WERI-Rb-1 (cell line): Measurements from ENCODE around the gene CLMP.

ENCODE experiments used
- DNase-seq: peaks from one replicate; pipeline ENCODE4 v3.0.0-alpha.2; 2020
- H3K27ac ChIP-seq: fragments of 250-450 bp; sonication (Bioruptor Pico); 2 replicates; pipeline ENCODE4 v1.5.1; 2020; ENCODE audit warnings: mild to moderate bottlenecking, moderate library complexity
- H3K27me3 ChIP-seq: fragments of 250-450 bp; sonication (Bioruptor Pico); 2 replicates; pipeline ENCODE4 v1.5.1; 2021; ENCODE audit warnings: mild to moderate bottlenecking, low read depth, moderate library complexity; ENCODE audit not compliant: insufficient read depth, severe bottlenecking
- H3K36me3 ChIP-seq: fragments of 250-450 bp; sonication (Bioruptor Pico); 2 replicates; pipeline ENCODE4 v1.5.1; 2020; ENCODE audit warnings: mild to moderate bottlenecking, moderate library complexity
- H3K4me3 ChIP-seq: 2 replicates; pipeline ENCODE4 v1.5.1; 2011; ENCODE audit warnings: low read depth, mild to moderate bottlenecking, control low read depth, low read length
- H3K9me3 ChIP-seq: fragments of 250-450 bp; sonication (Bioruptor Pico); 2 replicates; pipeline ENCODE4 v1.5.1; 2021; ENCODE audit warnings: mild to moderate bottlenecking, moderate library complexity; ENCODE audit not compliant: severe bottlenecking
- TF ChIP-seq, protein P1 (sequence below): IDR thresholded peaks from 2 replicates; pipeline ENCODE4 v1.5.1; 2011; ENCODE audit warnings: low read depth, mild to moderate bottlenecking, control low read depth, inconsistent platforms, low read length

The CLMP gene

DNA sequence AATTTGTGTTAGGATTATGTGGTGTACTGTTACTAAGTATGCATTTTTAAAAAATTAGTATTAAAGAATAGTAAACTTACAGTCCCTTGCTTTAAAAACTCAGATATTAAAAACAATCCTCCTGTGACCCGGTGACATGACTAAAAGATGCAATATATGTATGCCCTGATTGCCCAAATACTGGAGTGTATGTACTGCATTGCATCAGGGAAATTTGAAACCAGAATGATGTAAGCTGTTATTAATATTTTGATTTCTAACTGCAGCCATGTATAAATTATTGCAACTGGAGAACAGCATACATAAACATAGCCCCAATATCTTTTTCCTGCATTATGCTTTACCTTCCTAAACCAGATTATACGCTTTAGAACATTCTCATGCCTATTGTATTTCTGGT, 129.4 kb downstream of the CLMP start:
- no peak overlapping the region for H3K4me3 ChIP-seq
- no peak for DNase-seq
- TF ChIP-seq, protein P1, sequence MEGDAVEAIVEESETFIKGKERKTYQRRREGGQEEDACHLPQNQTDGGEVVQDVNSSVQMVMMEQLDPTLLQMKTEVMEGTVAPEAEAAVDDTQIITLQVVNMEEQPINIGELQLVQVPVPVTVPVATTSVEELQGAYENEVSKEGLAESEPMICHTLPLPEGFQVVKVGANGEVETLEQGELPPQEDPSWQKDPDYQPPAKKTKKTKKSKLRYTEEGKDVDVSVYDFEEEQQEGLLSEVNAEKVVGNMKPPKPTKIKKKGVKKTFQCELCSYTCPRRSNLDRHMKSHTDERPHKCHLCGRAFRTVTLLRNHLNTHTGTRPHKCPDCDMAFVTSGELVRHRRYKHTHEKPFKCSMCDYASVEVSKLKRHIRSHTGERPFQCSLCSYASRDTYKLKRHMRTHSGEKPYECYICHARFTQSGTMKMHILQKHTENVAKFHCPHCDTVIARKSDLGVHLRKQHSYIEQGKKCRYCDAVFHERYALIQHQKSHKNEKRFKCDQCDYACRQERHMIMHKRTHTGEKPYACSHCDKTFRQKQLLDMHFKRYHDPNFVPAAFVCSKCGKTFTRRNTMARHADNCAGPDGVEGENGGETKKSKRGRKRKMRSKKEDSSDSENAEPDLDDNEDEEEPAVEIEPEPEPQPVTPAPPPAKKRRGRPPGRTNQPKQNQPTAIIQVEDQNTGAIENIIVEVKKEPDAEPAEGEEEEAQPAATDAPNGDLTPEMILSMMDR, result no peak
- no peak overlapping the region for H3K27ac ChIP-seq
- H3K36me3 ChIP-seq, result peaks cover 30% of the 10 kb centered on the region
- H3K9me3 ChIP-seq, result no peaks in the 10 kb centered on the region
- H3K27me3 ChIP-seq, result no peaks in the 10 kb centered on the region

DNA sequence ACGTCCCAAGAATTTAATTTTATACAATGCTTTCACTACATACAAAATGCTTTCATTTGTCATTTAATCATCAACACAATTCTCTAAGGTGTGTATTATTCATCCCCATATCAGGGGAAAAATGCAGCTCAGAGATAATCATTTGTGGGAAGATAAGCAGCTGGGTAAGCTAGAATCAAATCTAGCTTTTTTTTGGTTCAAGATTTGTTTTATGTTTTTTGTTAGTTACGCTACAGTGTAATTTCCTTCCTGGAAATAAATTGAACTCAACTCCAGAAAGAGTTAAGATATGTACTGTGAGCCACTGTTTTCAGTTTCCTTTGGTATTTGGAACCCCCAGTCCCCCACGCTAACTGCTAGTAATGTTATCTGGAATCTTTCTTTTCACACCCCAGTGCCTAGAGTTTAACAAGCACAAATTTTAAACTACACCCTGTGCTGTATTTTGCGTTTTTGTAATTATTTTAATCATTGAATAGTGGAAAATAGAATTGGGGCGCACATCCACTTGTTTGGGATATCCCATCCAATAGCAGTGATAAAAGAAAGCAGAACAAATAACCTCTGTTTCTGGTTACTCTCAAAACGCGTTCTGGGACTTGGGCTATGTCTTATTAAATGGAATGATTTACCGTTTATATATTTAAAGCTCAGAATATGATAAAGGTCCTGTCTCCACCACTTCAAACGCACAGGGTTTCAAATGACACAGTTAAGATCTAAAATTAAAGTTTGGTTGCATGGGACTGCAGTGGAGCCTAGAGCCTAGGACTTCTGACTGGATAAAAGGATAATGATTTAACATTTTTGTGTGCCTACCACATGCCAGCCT, 131.0 kb downstream of the CLMP start:
- no peak for DNase-seq
- TF ChIP-seq, protein P1, result no peak
- H3K9me3 ChIP-seq, result no peaks in the 10 kb centered on the region

DNA sequence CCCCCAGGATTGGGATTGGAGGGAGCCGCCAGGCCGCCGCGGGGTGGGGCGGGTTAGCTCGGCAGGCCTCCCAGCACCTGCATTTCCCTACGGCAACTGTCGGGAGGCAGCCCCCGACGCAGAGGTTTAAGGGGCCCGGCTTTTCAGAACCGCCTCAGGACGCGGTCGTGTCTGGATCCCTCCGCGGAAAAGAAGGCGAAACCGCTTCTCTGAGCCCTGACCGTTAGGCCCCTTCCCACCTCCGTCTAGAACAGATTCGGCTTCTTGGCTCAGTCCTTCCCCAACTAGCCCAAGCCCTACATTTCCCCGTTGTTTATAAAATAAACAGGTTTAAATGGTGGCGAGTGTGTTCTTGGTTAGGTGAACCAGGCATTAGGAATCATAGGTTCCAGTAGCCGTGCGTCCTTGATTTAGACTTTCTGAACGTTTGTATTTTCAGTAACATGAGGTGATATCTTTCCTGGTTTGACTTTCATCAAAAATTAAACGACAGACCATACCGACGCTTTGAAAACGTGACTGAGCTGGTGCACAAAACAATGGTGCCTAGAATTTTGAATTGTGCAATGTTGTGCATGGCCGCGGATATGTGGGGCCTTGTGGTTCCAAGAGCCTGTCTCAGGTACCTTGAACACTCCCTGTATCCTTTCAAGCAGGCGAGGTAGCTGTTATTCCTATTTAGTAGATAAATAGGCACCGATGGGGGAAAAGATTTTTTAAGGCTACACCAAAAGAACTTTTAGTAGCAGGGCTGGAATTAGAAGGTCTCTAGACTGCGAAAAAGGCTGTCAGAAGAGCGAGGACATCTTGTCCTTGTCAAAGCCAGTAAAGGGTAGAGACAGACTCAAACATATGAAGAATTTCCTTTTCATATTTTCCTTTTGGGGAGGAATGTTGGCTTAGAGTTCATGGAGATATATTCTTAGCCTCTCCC, 131.9 kb downstream of the CLMP start:
- Histone ChIP-seq H3K36me3 (peaks cover 55% of the 10 kb centered on the region), H3K27ac (peak overlapping the region; percentile 99), H3K4me3 (peak overlapping the region; percentile 99), H3K9me3 (no peaks in the 10 kb centered on the region), H3K27me3 (no peaks in the 10 kb centered on the region)
- no peak for DNase-seq
- TF ChIP-seq, protein P1, result no peak

More for the DNA sequence above, 131.0 kb downstream of the CLMP start:
- Histone ChIP-seq H3K36me3 (peaks cover 46% of the 10 kb centered on the region), H3K27ac (peak overlapping the region; percentile 99), H3K27me3 (no peaks in the 10 kb centered on the region), H3K4me3 (peak overlapping the region; percentile 99)

DNA sequence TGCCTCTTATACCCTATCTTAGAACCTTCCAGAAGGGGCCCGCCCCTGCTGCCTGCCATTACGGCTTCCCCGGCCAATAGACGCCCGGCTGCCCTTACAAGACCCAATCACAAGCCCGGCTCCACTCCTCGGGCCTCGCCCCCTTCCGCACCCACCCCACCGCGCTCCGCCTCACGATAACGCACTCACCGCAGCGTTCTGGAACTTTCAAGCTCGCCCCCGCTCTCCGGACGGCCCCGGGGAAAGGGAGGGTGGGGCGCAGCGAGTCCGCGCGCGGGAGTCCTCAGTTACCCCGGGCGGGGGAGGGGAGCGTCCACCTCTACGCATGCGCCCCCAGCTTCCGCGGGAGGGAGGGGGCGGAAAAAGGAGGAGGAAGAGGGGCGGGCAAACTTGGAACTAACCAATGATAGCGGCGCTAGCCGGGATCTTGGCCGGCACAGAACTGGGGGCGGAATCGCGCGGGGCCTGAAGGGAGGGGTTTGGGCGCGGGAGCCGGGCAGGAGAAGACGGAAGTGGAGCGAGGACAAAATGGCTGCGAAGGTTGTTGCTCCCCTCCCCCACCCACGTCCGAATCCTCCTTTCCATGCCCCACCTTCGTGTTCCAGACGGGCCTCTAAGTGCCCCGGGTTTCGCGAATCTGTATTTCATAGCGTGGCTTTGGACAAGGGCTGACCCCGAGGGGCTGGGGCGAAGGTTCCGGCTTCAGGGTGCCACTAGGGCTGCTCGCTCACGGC, 132.7 kb downstream of the CLMP start:
- peaks cover 63% of the 10 kb centered on the region for H3K36me3 ChIP-seq
- TF ChIP-seq, protein P1, result no peak
- peak overlapping the region; percentile 99 for H3K27ac ChIP-seq
- no peaks in the 10 kb centered on the region for H3K9me3 ChIP-seq
- peak overlapping the region; percentile 99 for H3K4me3 ChIP-seq
- no peaks in the 10 kb centered on the region for H3K27me3 ChIP-seq
- DNase-seq, result peak; percentile 99

DNA sequence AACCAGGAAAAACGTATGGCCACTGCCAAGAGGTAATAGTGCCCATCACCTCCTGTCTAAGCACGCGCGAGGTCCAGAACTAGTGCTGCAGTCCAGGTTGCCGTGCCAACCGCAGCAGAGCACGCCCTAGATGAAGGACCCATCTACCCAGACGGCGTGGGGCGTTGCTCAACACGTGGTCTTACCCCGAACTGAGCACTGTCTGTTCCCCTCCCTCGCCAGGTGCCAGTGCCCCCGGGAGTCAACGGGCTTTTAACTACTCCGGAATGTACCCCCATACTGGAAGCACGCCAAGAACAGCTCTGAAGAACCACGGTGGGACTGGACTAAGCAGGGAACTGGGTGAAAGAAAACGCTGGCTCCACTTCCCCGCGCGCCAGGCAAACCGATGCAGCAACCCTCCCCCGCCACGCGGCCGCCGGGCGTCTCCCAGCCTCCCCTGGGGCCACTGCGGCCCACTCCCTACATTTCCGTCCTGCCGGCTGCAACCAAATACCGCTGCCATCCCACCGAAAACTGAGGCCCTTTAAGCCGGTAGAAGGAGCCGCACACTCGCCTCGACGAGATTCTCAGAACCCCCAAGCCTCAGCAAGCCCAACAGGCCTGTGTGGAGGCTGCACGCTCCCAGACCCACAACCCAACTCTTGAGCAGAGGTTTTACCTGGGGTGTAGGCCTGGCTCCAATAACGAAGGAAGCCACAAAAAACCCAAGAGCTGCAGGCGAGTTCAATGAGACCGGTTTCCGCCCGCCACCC, 133.5 kb downstream of the CLMP start, which contains the start of gene HSPA8:
TSS of gene HSPA8 (minus strand) at position 734 of the 755 bp plus-strand sequence. CDS start 812 bp downstream, outside the sequence.
- H3K9me3 ChIP-seq, result no peaks in the 10 kb centered on the region
- H3K36me3 ChIP-seq, result peaks cover 70% of the 10 kb centered on the region
- H3K27me3 ChIP-seq, result no peaks in the 10 kb centered on the region
- TF ChIP-seq, protein P1, result no peak
- peak within 1 kb of the TSS; percentile 99 for H3K4me3 ChIP-seq
- H3K27ac ChIP-seq, result peak within 1 kb of the TSS; percentile 99
- peak; percentile 45 for DNase-seq
